ENCODE results near the gene RDH13.
"Not testable (repeated sequence)": the region's sequence is repeated elsewhere in the genome, so short reads cannot be mapped to it uniquely, and the experiment has no call there.

DNA sequence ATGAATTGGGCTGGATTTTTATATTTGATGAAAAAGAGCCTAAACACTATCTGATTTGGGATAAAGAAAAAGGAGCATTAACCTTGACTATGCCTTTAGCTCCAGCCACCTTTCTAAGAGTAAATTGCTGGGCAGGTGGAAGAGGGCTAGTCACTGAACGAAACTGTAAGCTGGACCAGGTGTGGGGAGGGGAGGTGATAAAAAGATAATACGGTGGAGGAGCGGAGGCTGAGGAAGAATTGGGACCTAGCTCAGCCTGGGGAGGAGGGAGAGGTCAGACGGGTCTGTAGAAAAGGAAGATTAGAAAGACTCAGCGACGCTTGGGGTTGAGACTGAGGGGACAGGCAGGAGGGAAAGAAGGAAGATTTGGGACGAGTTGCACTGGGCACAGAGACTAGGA lies 52.4 kb downstream of the RDH13 start:
- TF ChIP-seq EZH2phosphoT487 (IDR thresholded peaks at IDR 0.05; ENCODE audit: borderline replicate concordance, low read length): not testable (repeated sequence)
- TF ChIP-seq, protein P1, sequence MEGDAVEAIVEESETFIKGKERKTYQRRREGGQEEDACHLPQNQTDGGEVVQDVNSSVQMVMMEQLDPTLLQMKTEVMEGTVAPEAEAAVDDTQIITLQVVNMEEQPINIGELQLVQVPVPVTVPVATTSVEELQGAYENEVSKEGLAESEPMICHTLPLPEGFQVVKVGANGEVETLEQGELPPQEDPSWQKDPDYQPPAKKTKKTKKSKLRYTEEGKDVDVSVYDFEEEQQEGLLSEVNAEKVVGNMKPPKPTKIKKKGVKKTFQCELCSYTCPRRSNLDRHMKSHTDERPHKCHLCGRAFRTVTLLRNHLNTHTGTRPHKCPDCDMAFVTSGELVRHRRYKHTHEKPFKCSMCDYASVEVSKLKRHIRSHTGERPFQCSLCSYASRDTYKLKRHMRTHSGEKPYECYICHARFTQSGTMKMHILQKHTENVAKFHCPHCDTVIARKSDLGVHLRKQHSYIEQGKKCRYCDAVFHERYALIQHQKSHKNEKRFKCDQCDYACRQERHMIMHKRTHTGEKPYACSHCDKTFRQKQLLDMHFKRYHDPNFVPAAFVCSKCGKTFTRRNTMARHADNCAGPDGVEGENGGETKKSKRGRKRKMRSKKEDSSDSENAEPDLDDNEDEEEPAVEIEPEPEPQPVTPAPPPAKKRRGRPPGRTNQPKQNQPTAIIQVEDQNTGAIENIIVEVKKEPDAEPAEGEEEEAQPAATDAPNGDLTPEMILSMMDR (IDR thresholded peaks at IDR 0.05; ENCODE audit: low read depth, low read length, poor library complexity, severe bottlenecking): not testable (repeated sequence)
